OCI-LY1 (cell line): ENCODE measurements around the gene ADAM22.

ENCODE experiments used
- CTCF ChIP-seq: fragments of 200-600 bp; sonication (generic), shearing (Covaris generic); IDR thresholded peaks from 2 replicates; pipeline ENCODE4 v1.5.1; 2017; ENCODE audit warnings: mild to moderate bottlenecking, antibody characterized with exemption, low read length, moderate library complexity, mixed read lengths
- EZH2 ChIP-seq: fragments of 200-600 bp; sonication (generic), shearing (Covaris generic); IDR thresholded peaks from 2 replicates; pipeline ENCODE4 v1.8.0; 2017; ENCODE audit warnings: borderline replicate concordance, mixed run types, mild to moderate bottlenecking, antibody characterized with exemption, low read length, moderate library complexity, mixed read lengths

GRCh38 chr7:88106434-88106833 is 172.4 kb downstream of the ADAM22 start:
- no peak for TF ChIP-seq EZH2
- TF ChIP-seq CTCF, result no peak
